Right lobe of liver (tissue), 4 donors: ENCODE results near the gene APBB2.

Experiments
- POLR2A ChIP-seq: fragments of 450-650 bp; IDR thresholded peaks from one replicate; pipeline ENCODE4 v1.6.1; 2017; ENCODE audit warnings: antibody characterized with exemption, mild to moderate bottlenecking
- TF ChIP-seq, protein P1 (sequence below), 4 donors: fragments of 200-600 bp in 3 of 4; fragments of 450-650 bp in 1 of 4; IDR thresholded peaks; one replicate each; pipeline versions ENCODE4 v1.5.1 to v1.8.0; 2016 to 2022; ENCODE audit warnings: antibody characterized with exemption in 4 of 4, mild to moderate bottlenecking in 2 of 4
- donor health status: DM: no; HTN: no; CAD: no.
- donor health status: DM: no; HTN: no; CAD: no.
- donor health status: DM: no; HTN: yes; CAD: no.

DNA sequence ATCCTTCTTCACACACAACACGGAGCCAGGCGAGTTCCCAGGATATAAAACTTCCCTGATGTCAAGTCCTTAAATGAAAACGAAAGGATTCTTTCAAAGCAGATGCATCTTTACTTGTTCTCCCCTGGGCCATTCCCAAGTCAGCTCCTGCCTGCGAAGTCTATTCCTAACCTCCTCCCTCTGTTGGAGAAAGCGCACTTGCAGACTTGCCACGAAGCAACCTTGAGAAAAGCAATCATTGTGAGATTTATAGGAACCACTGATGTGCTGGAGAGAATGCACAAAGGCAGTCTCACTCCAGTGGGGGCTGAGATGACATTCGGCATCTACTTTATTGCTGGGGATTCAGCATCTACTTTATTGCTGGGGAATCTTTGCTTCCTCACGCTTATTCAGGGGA is 308.9 kb downstream of the APBB2 start:
- TF ChIP-seq, protein P1, sequence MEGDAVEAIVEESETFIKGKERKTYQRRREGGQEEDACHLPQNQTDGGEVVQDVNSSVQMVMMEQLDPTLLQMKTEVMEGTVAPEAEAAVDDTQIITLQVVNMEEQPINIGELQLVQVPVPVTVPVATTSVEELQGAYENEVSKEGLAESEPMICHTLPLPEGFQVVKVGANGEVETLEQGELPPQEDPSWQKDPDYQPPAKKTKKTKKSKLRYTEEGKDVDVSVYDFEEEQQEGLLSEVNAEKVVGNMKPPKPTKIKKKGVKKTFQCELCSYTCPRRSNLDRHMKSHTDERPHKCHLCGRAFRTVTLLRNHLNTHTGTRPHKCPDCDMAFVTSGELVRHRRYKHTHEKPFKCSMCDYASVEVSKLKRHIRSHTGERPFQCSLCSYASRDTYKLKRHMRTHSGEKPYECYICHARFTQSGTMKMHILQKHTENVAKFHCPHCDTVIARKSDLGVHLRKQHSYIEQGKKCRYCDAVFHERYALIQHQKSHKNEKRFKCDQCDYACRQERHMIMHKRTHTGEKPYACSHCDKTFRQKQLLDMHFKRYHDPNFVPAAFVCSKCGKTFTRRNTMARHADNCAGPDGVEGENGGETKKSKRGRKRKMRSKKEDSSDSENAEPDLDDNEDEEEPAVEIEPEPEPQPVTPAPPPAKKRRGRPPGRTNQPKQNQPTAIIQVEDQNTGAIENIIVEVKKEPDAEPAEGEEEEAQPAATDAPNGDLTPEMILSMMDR (IDR thresholded peaks at IDR 0.05) = no peak
- no peak for TF ChIP-seq POLR2A
